ENCODE results near the gene HHIP.
A peak's percentile ranks its signal among the peaks of the same experiment; 100 is the strongest.

GRCh38 chr4:144787365-144788258 is 141.7 kb downstream of the HHIP start:
- TF ChIP-seq EZH2 (IDR thresholded peaks at IDR 0.05) (no peak), RAD21 (IDR thresholded peaks at IDR 0.05; ENCODE audit: low read depth) (peak; percentile 57), CTCF (IDR thresholded peaks at IDR 0.05 in 2 of 3, conservative IDR thresholded peaks at IDR 0.05 in 1 of 3; ENCODE audit: borderline replicate concordance in 1 of 3, insufficient read depth in 1 of 3, low read depth in 2 of 3, low read length in 2 of 3) (peak; percentile 16 to 67 (median 50); a peak in 5 of 6 replicates), TCF7L2 (IDR thresholded peaks at IDR 0.05; ENCODE audit: borderline replicate concordance, extremely low read depth, insufficient read depth, insufficient read length) (no peak), EGR1 (IDR thresholded peaks at IDR 0.05; ENCODE audit: low read depth) (no peak), SRF (IDR thresholded peaks at IDR 0.05; ENCODE audit: low read depth) (no peak), POLR2A (IDR thresholded peaks at IDR 0.05; ENCODE audit: borderline replicate concordance, extremely low read depth, insufficient read depth, insufficient read length) (no peak), POLR2AphosphoS5 (IDR thresholded peaks at IDR 0.05; ENCODE audit: low read depth, low read length) (no peak), YY1 (IDR thresholded peaks at IDR 0.05; ENCODE audit: extremely low read depth, insufficient replicate concordance, low read depth, low read length) (no peak), ELF1 (IDR thresholded peaks at IDR 0.05; ENCODE audit: borderline replicate concordance, low read depth) (no peak), SP1 (IDR thresholded peaks at IDR 0.05; ENCODE audit: low read depth) (no peak)
- TF ChIP-seq, protein P1, sequence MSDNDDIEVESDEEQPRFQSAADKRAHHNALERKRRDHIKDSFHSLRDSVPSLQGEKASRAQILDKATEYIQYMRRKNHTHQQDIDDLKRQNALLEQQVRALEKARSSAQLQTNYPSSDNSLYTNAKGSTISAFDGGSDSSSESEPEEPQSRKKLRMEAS (IDR thresholded peaks at IDR 0.05): no peak
